HG03159 (cell line): ENCODE results near the gene COG7.
"Not testable (repeated sequence)": the region's sequence is repeated elsewhere in the genome, so short reads cannot be mapped to it uniquely, and the experiment has no call there.

Experiments used
- ATAC-seq: cut with Tn5 transposase; IDR thresholded peaks from one replicate; pipeline ENCODE4 v1.9.1; 2021; ENCODE audit warnings: mild to moderate bottlenecking, moderate library complexity; ENCODE audit not compliant: unreplicated experiment

The COG7 gene

DNA sequence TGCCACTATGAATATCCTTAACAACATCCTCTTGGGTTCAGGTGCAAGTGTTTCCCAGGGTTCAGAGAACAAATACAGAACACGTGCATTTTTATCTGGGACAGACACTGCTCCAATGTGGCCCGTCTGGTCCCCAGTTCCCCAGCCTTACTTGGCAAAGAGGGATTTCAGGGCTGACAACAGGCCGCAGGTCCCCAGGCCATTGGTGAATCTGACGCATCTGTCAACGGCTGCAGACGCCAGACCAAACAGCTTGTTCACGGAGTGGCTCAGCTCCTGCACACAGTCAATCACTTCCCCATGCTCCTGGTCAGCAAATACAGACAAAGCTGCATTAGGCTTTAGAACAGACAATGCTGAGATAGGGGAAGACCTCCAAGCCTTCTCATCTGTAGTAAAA is 36.2 kb downstream of the COG7 start:
- ATAC-seq, result no peak

DNA sequence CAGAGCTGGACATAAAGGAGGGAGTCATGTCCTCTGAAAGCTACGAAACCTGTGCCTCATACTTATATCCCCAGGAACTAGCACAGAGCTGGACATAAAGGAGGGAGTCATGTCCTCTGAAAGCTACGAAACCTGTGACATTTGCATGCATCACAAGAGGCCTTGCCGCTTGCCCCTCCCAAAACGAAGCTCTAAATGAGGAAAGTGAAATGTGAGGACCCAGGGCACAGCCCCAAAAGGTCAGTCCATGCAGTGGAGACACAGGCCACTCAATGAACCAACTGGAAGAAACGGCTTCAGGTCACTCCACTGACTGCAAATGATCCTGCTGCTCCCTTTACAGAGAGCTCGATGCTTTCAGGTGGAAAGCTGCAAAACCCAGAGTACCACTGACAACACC is 38.3 kb downstream of the COG7 start:
- ATAC-seq, result no peak

DNA sequence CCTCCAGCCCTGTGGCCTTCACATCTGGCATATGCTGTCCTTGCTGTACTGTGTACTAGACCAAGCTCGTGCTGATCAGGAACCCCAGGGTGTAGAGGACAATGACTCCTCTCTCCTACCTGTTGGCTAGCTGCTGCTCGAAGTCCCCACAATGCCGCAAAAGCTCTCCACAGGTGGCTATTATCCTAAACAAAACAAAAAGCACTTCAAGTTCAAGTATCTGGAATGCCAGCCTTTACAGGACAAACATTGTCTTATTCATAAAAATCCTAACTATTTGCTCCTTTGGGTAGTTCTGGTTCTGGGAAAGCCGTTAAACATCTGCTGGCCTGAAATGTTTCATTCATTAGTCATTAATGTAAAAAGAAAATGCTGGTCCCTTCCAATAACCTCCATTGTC is 42.8 kb downstream of the COG7 start:
- ATAC-seq, result no peak

DNA sequence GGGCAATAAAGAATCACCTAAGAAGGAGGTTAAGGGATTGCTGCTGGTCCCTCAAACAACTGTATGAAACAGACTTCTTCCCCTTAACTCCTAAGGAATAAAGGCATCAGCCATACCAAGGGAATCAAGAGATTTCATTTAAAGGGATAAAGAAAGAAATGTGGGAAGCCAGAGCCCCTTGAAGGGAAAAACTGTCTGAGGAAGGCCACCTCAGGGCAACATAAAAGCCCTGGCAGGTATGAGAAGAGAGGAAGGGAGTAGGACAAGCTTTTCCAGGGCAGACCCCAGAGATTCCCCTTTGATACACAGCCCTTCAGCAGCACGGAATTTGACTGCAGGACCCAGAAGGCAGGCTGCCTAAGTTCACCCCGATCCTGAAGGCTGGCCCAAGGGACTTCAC is 43.5 kb downstream of the COG7 start:
- ATAC-seq, result no peak

DNA sequence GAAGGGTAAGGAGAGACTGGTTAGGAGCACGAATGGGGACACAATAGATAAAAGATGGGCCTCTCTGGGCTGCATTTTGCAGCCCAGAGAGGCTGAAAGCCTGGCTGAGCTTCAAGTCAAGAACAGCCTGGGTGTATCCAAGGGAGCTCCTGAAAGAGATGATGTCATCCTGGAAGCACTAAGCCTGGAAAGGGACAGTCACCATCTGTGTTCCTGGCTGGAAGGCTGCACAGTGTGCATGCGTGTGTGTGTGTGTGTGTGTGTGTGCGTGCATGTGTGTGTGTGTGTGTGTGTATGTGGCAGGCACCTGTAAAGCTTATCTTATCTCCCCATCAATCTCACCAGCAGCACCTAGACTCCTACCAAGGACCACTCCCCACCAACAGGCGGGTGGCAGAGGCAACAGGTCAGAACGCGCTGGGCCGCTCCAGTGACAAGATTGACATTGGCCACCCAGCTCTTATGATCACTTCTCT is 44.1 kb downstream of the COG7 start:
- ATAC-seq, result no peak

DNA sequence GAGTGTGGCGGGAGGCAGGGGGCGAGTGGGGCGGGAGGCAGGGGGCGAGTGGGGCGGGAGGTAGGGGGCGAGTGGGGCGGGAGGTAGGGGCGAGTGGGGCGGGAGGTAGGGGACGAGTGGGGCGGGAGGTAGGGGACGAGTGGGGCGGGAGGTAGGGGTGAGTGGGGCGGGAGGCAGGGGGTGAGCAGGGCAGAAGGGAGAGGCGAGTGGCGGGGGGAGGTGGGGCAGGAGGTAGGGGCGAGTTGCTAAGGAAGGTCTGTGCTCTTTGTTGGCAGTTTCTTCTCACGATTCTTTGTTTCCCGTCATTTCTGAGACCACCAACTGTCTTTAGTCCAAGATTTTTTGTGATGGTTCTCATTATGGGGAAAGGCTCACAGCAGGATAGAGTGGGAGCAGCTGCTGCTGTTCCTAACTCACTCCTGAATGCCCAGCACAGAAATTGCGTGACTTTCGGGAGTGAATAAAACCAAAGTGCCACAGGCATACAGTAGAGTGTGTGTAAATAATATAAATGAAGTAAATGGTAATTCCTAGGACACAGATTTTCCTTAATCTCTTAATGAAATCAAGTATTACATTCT is 44.7 kb downstream of the COG7 start:
- ATAC-seq, result no peak

DNA sequence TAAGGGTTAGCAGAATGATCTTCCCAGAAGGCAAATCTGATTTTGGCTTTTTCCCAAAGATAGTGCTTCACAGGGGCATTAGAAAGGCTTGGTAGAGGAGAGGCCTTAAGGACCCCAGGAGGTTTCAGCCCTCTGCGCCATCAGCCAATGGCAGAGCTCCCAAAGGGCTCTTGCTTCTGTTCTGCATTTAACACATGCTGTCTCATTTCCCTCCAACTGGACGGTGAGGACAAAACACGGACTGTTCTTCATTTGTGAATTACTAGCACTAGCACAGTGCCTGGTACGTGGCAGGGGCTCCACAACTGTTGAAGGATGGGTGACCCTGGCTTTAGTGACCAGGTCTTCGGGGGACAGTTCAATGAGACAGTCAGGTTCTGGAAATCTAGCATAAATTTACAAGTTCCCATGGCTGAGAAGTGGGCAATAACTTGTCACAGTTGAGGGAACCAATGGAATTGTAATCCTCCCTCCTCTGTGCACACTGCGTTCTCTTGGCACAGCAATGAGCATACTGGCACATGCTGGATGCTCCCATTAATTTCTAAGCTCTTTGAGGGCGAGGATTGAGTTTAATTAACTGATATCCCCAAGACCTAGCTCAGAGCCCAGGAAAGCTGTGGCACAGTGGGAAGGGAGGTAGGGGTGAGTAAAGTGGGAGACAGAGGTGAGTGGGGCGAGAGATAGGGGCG is 45.4 kb downstream of the COG7 start:
- no peak for ATAC-seq

DNA sequence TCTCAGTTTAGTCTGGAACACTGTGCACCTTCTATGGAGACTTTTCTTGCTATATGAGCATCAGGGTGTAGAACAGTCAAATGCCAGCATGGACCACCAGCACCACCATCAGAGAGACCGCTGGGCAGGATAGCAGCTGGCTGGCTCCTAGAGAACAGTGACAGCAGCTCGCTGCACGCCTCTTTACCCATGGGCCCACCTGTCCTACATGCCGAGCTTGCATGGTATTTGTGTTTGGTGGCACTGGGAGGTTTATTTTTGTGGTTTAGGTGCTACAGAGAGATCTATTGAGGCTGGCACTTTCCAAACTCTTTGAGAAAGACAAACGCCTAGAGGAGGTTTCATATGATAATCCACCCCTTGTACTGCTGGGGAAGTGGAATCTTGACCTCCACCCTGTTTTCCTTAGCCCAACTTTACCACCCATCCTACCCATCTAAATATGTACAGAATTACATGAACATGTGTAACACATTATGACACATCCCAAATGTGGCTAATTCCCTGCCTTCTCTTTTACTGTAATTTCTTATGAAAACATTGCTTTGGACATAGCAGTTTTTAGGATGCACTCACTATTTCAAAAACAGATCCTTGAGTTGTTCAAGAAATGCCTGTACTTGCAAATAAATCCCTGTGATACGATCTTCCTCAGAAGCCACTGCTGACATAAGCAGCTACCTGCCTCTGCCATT is 46.3 kb downstream of the COG7 start:
- no peak for ATAC-seq

DNA sequence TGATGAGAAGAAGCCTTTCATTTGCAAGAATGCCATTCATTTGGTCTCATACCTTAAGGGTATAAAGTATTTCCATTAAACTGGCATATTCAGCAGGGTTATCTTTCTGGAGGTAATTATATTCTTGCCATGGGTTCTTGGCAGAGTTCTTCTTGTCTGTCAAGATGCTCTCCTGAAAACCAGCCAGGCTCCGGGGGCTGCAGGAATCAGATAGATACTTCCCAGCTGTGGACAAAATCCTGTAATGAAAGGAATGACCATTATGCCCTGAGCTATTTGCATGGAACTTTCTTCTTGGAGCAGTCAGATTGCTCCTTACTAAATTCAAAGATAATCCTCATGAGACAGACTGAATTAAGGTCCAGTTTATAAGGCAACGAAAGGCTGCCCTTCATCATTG is 47.0 kb downstream of the COG7 start:
- no peak for ATAC-seq

DNA sequence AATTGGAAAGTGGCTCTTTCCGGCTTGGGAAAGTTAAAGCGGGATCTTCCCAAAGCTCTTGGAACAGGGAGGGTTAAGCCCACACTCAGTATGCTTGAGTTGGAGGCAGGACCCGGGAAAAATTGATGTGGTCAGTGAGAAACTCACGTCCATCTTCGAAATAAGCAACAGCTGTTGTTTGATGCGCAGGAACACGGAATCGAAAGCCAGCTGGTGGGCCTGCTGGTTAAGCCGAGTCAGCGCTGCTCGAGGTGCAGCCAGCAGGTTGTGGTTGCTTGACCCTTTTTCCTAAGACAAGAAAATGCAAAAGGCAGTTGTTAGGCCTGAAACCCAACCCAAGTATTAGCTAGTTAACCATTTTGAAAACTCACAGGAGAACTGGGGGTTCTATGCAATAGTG is 49.4 kb downstream of the COG7 start:
- ATAC-seq, result no peak

DNA sequence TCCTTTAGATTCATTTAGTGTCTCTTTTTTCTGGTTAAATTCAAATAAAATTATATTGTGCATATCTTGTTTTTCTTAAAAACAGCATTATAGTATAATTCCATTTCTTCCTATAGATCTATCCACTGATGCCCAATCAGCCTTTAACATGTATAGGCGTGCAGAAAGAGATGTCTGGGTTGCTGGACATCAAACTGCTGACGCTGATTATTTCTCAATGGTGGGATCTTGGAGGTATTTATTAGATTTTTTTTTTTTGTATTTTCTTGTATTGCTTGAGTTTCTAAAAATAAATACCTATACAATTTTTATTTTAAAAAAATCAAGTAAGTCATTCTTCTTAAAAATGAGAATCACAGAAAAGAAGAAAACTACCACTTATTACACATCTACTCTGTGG is 50.9 kb downstream of the COG7 start:
- ATAC-seq, result no peak

DNA sequence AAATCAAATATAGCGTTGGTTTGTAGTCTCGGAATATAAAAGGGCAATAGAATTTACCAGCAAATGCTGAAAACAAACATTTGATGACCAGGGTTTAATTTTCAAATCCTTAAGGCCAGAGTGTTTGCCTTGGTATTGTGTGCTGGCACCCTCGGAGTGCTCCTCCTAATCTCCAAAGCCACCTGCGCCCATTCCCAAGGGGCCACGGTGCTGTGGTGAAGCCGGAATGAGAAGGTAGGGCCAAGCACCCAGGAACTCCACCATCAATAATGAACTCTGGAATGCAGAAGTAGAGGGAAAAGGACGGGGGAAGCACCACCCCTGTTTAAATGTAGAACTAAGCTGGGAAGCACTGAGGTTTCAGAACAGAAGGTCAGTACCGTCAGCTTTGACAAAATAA is 51.9 kb downstream of the COG7 start:
- ATAC-seq, result no peak

DNA sequence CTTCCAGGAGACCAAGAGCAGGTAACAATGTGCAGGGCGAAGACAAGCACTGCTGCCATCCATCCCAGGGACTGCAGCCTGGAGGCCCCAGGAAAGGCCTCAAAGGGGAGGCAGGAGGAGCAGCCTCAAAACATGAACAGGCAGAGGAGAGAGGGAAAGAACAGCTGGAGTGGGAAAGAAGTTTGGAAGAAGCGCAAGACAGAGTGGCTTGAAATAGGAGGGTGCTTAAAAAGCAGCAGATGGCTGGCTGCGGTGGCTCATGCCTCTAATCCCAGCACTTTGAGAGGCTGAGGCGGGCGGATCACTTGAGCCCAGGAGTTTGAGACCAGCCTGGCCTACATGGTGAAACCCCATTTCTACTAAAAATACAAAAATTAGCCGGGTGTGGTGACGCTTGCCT is 52.5 kb downstream of the COG7 start:
- not testable (repeated sequence) for ATAC-seq

DNA sequence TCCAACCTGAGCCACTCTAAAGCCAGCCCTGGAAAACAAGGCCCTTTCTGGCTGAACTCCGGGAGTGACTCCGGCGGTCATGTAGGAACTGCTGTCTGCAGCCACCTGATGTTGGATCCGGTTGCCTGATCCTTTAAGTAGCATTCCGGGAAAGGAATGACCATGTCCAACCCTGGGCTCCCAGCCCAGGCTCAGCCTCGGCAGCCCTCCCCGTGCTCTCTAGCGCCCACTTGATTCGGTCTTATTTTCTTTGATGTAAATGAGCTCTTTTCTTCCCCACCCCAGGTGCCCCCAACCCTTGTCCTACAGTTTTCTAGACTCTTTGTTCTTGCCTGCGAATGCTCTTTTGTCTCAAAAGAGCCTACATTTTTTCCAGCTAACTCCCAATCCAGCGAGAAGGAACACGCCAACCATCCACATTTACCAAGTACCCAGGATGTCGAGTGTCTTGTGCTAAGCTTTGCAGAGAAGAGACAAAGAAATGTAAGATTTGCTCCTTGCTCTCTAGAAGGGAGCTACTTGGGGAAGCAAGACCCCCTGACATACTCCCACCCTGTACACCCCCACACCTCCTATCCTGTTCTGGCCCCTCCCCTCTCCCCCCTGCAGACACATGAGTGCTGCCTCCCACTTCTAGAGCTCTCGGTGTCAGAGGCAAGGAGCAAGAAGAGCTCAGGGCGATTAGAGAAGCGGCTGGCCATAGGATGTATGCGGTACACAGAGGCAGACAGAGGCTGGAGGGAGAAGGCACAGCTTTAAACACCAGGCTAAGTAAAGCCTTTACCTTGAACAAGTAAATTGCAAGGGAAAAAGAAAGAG is 53.8 kb downstream of the COG7 start:
- ATAC-seq, result no peak

DNA sequence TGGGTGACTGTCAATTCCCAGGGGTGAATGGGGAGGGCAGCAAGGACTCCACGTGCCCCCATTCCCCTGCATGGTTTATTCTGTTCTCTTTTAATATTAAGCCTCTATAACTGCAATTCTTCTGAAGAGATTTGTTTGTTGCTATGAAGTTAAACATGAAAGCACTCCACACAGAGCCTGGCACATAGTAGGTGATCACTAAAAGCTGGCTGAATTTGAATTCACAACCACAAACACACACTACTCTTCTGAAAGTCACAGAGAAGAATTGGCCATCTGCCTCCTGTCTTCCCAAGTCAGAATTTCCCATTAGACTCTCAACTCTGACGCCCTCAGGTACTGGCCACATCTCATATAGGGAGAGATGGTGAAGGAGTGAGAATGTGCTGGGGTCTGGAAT is 55.5 kb downstream of the COG7 start:
- ATAC-seq, result no peak

DNA sequence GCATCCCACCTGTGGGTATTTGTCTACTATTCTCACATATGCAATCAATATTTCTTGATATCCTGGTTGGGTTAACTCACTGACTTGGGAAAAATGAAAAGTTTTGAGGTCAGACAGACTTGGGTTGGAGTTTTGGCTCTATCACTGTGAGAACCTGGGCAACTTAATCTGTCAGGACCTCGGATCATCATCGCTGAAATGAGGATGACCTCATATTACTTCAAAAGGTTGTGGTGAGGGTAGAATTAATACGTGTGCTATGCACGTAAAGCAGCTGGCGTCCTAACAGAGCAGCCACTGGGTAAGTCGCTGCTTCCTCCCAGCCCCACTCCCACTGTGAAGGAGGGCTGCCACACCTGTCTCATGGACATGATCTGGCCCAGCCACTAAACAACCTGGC is 57.3 kb downstream of the COG7 start:
- ATAC-seq, result no peak

DNA sequence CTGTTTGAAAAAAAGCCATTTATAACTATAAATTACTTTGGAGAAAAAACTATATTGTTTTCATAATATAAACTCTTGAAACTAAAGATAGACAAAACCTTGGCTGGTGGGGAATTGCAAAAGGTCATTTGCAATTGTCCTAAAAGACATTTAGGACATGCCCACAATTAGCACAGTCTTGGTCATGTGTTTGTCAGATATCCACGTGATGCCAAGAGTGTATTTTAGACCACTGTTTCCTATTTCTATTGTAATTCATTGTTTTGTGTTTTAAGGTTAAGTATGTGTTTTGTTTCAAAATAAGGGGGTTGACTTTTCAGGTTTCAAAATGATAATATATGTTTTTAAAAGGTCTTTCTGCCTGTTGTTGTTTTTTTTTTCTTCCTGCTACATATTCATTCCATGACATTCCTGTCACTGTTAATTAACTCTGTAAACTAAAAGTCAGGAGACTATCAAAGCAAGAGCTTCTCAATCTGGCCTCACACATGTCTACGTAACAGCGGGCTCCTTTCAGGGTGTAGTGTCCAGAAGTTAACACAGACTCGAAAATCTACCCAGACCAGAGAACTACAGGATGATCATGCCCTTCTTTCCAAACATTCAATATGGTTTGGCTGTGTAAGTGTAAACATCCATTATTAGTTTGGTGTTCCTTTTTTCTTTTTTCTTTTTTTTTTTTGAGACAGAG is 58.7 kb downstream of the COG7 start:
- no peak for ATAC-seq

DNA sequence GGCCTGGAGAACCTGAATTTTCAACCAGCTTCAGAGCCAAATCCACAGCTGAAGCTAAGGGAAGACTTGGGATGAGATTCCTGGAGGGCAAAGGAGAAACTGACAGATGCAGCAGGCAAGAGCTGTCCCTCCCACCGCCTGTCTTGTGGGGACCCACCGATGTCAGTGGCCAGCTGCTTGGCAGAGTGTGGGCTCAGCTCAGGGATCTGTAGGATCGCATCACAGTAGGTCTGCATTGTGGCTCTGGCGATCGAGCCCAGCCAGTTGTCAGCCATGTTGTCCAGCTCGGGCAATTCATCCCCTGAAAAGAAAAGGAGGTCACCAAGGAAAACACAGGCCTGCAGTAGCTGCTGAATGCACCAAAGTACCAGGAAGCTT is 60.8 kb downstream of the COG7 start:
- no peak for ATAC-seq

DNA sequence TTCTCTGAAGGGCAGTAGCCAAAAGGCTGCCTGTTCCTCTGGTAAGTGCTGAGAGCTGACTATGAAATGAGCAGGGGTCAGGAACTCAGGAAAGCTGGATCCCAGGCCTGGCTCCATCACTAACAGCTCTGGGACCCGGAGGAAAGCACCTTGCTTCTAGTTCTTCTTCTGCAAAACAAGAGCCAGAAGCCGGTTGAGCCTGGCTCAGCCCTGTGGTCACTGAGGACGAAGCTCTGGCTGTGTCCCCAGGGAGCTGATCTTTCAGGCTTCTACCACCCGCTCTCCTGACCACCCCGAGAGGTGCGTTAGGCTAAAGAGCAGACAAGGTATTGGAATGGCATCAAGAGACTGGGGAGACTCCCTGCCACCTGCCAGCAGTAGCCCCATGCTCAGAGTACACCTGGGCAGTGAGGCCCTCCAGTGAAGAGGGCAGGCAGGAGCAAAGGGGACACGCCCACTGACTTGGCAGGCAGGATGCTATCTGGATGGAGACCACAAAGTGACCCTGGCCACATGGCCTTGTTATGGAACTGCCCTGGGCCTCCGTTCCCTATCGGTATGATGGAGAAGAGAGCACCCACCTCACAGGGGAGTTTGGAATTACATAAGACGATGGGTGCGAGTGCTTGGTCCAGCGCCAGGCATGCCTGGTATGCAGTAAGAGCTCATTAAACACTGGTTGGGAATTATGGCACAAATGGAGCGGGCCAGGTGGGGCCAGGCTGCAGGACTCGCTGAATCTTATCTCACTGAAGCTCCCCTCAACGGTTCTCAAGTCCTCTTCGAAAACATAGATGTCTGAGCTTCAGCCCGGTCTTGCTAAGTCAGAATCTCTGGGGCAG is 61.4 kb downstream of the COG7 start:
- ATAC-seq, result no peak

DNA sequence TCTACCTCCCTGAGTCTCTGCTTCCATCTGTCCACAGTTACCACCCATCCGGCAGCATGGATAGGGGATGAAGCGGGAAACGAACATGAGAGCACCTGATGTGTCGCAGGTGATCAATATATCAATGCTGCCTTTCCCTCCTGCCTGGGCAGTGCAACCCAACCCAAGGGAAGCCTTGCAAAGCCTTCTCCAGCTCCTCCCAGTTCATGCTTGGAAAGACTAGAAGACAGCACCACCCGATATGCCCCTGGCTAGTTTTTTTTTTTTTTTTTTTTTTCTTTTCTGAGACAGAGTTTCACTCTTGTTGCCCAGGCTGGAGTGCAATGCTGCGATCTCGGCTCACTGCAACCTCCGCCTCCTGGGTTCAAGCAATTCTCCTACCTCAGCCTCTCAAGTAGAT is 63.1 kb downstream of the COG7 start:
- ATAC-seq, result not testable (repeated sequence)
